ENCODE data around the gene EIF5. TPM values are rescaled to one million over a fixed set of nuclear protein-coding genes. Genes with fewer than 3 reads are reported as not detected.

Gene EIF5
- total RNA-seq, 1 donor from 2014 or later: 133 TPM

DNA sequence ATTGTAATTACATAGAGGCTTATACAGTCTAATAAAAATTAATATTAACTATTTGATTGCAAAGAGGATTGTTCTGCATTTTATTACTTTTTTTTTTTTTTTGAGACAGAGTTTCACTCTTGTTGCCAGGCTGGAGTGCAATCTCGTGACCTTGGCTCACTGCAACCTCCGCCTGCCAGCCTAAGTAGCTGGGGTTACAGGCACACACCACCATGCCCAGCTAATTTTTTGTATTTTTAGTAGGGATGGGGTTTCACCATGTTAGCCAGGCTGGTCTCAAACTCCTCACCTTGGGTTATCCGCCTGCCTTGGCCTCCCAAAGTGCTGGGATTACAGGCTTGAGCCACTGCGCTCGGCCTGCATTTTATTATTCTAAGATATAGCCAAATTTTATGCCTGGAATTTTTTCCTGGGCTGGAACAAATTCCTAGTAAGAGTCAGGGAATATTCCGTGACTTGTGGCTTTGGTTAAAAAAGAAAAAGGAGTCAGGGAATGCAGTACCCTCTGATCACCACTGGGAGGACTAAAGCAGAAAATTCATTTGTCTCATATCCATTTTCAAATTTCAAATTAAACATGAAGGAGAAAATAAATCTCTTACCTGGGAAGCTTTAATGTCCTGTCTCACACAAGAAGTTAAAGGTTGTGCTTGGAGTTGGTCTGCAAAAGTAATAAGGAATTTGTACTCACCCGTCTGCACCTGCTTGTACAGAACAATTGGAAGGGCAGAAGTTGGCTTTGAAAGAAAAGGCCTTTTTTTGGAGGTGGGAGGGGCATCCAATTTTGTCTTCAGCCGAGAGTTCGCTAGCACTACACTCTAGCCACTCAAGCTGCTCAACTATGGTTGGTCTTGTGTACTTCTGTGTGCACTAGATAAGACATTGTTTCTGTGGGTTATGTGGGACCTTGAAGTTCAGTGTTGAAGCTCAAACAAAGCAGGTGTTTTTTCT lies 59.9 kb downstream of the EIF5 start:
- DNase-seq (ENCODE audit: low read depth): no peak
- no peak for FAIRE-seq
- TF ChIP-seq, protein P1, sequence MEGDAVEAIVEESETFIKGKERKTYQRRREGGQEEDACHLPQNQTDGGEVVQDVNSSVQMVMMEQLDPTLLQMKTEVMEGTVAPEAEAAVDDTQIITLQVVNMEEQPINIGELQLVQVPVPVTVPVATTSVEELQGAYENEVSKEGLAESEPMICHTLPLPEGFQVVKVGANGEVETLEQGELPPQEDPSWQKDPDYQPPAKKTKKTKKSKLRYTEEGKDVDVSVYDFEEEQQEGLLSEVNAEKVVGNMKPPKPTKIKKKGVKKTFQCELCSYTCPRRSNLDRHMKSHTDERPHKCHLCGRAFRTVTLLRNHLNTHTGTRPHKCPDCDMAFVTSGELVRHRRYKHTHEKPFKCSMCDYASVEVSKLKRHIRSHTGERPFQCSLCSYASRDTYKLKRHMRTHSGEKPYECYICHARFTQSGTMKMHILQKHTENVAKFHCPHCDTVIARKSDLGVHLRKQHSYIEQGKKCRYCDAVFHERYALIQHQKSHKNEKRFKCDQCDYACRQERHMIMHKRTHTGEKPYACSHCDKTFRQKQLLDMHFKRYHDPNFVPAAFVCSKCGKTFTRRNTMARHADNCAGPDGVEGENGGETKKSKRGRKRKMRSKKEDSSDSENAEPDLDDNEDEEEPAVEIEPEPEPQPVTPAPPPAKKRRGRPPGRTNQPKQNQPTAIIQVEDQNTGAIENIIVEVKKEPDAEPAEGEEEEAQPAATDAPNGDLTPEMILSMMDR (IDR thresholded peaks at IDR 0.05; ENCODE audit: insufficient read depth, low read length, severe bottlenecking): peak; percentile 49

More for the DNA sequence above, 59.9 kb downstream of the EIF5 start:
- Histone ChIP-seq H3K4me3 (ENCODE audit: low read depth, low read length) (no peak overlapping the region), H3K27me3 (ENCODE audit: control insufficient read depth, insufficient read depth, low read length) (no peaks in the 10 kb centered on the region), H3K36me3 (ENCODE audit: control insufficient read depth, insufficient read depth, low read length) (no peaks in the 10 kb centered on the region)

Other genes with a start within 250 kb of the EIF5 start
- gene EXOC3L4, start 239.5 kb upstream of the EIF5 start, total RNA-seq: 0.26 TPM in 1 of 2 replicates, not detected in the other
- gene TNFAIP2, start 210.8 kb upstream of the EIF5 start, total RNA-seq: 5.3 and 21.1 TPM in 2 replicates
- 77.9 and 98.7 TPM in 2 replicates for gene MARK3, start 51.2 kb downstream of the EIF5 start, total RNA-seq
- gene CKB, start 188.6 kb downstream of the EIF5 start, total RNA-seq: 31.3 and 50.8 TPM in 2 replicates
- gene TRMT61A, start 195.0 kb downstream of the EIF5 start, total RNA-seq: 8.7 and 13.7 TPM in 2 replicates
- gene BAG5, start 228.4 kb downstream of the EIF5 start, total RNA-seq: 41.5 and 42.9 TPM in 2 replicates
- gene COA8, start 228.7 kb downstream of the EIF5 start, total RNA-seq: 17.4 and 23.9 TPM in 2 replicates

Data from bronchial epithelial cell (primary cell).